ENCODE measurements around the gene PADI1.
"Not testable (repeated sequence)": the region's sequence is repeated elsewhere in the genome, so short reads cannot be mapped to it uniquely, and the experiment has no call there.

- not testable (repeated sequence) for TF ChIP-seq CTCF, POLR2A (IDR thresholded peaks at IDR 0.05)
Observed at GRCh38 chr1:17241011-17241779, 36.3 kb downstream of the PADI1 start.

Data from adrenal gland (tissue), 5 donors.